Adrenal gland (tissue), 5 donors: ENCODE results near the gene ST8SIA3.

Experiments
- POLR2A ChIP-seq, 2 donors: fragments of 450-650 bp; IDR thresholded peaks; one replicate each; pipeline ENCODE4 v1.6.1; 2017; ENCODE audit warnings: antibody characterized with exemption in 2 of 2, mild to moderate bottlenecking in 2 of 2, moderate library complexity in 1 of 2
- TF ChIP-seq, protein P1 (sequence below), 6 experiments: fragments of 450-650 bp in 4 of 6; fragments of 200-600 bp in 2 of 6; sonication (generic) in 1 of 6; IDR thresholded peaks; 1 replicate in 5 of 6; 2 replicates in 1 of 6; pipeline versions ENCODE4 v1.5.1 to v1.8.0; 2016 to 2021; ENCODE audit warnings: antibody characterized with exemption in 6 of 6, mild to moderate bottlenecking in 2 of 6, moderate library complexity in 1 of 6
- donor health status: DM: no; HTN: no; CAD: no.

GRCh38 chr18:57366528-57367081, 14.2 kb downstream of the ST8SIA3 start:
- TF ChIP-seq, protein P1, sequence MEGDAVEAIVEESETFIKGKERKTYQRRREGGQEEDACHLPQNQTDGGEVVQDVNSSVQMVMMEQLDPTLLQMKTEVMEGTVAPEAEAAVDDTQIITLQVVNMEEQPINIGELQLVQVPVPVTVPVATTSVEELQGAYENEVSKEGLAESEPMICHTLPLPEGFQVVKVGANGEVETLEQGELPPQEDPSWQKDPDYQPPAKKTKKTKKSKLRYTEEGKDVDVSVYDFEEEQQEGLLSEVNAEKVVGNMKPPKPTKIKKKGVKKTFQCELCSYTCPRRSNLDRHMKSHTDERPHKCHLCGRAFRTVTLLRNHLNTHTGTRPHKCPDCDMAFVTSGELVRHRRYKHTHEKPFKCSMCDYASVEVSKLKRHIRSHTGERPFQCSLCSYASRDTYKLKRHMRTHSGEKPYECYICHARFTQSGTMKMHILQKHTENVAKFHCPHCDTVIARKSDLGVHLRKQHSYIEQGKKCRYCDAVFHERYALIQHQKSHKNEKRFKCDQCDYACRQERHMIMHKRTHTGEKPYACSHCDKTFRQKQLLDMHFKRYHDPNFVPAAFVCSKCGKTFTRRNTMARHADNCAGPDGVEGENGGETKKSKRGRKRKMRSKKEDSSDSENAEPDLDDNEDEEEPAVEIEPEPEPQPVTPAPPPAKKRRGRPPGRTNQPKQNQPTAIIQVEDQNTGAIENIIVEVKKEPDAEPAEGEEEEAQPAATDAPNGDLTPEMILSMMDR (IDR thresholded peaks at IDR 0.05): no peak
- TF ChIP-seq POLR2A (IDR thresholded peaks at IDR 0.05): no peak
